Astrocyte of the spinal cord (primary cell): ENCODE data around the gene FBL.

Experiments
- DNase-seq: peaks from one replicate; pipeline ENCODE4 v3.0.0; 2011; ENCODE audit warnings: low read depth, low spot score
- H3K4me3 ChIP-seq: 2 replicates; pipeline ENCODE4 v1.5.1; 2011; ENCODE audit warnings: low read depth, mild to moderate bottlenecking, low read length, moderate library complexity
- CTCF ChIP-seq: IDR thresholded peaks from 2 replicates; pipeline ENCODE4 v1.5.1; 2012; ENCODE audit warnings: low read depth, mild to moderate bottlenecking, low read length, inconsistent platforms
- in situ Hi-C: cut with HindIII; loops from 2 replicates; pipeline ENCODE4 v1.10.0; 2017; ENCODE audit warnings: low sequenced_read_pairs

The FBL gene

GRCh38 chr19:39873385-39873784 is 27.2 kb upstream of the FBL start:
- no peak for TF ChIP-seq CTCF
- no peak overlapping the region for H3K4me3 ChIP-seq
- no peak for DNase-seq
- in situ Hi-C loops: no loop called here

- no peak for DNase-seq
- TF ChIP-seq CTCF: no peak
- no peak overlapping the region for H3K4me3 ChIP-seq
- in situ Hi-C loops: no loop called here
These were observed 26.0 kb upstream of the FBL start for GRCh38 chr19:39871886-39872866.

GRCh38 chr19:39871362-39871761 is 25.2 kb upstream of the FBL start:
- DNase-seq: no peak
- no peak overlapping the region for H3K4me3 ChIP-seq
- TF ChIP-seq CTCF: no peak
- in situ Hi-C loops: no loop called here

GRCh38 chr19:39870171-39870971 is 24.2 kb upstream of the FBL start:
- no peak for TF ChIP-seq CTCF
- no peak for DNase-seq
- H3K4me3 ChIP-seq: no peak overlapping the region
- in situ Hi-C loops: no loop called here

- in situ Hi-C loops: no loop called here
- no peak for TF ChIP-seq CTCF
- H3K4me3 ChIP-seq: no peak overlapping the region
- DNase-seq: no peak
These were observed 21.8 kb upstream of the FBL start for GRCh38 chr19:39867952-39868351.

- in situ Hi-C loops: no loop called here
- H3K4me3 ChIP-seq: no peak overlapping the region
- TF ChIP-seq CTCF: no peak
- no peak for DNase-seq
These were observed 21.0 kb upstream of the FBL start for GRCh38 chr19:39867133-39867532.
